Measurements from ENCODE around the gene FRS2. TPM values are rescaled to one million over a fixed set of nuclear protein-coding genes. Genes with fewer than 3 reads are reported as not detected.

The FRS2 gene
- total RNA-seq, 1 donor from 2014 or later: 45.5 TPM

GRCh38 chr12:69529021-69529420, 58.8 kb downstream of the FRS2 start:
- TF ChIP-seq, protein P1, sequence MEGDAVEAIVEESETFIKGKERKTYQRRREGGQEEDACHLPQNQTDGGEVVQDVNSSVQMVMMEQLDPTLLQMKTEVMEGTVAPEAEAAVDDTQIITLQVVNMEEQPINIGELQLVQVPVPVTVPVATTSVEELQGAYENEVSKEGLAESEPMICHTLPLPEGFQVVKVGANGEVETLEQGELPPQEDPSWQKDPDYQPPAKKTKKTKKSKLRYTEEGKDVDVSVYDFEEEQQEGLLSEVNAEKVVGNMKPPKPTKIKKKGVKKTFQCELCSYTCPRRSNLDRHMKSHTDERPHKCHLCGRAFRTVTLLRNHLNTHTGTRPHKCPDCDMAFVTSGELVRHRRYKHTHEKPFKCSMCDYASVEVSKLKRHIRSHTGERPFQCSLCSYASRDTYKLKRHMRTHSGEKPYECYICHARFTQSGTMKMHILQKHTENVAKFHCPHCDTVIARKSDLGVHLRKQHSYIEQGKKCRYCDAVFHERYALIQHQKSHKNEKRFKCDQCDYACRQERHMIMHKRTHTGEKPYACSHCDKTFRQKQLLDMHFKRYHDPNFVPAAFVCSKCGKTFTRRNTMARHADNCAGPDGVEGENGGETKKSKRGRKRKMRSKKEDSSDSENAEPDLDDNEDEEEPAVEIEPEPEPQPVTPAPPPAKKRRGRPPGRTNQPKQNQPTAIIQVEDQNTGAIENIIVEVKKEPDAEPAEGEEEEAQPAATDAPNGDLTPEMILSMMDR (IDR thresholded peaks at IDR 0.05): no peak
- Mint-ChIP-seq H3K27ac (ENCODE audit: unreplicated experiment) (peak overlapping the region; percentile 90), H3K9me3 (ENCODE audit: unreplicated experiment) (no peaks in the 10 kb centered on the region), H3K4me1 (ENCODE audit: unreplicated experiment) (peaks cover 47% of the 10 kb centered on the region), H3K36me3 (ENCODE audit: unreplicated experiment) (peaks cover 12% of the 10 kb centered on the region), H3K27me3 (ENCODE audit: unreplicated experiment) (no peaks in the 10 kb centered on the region), H3K4me3 (ENCODE audit: unreplicated experiment) (no peak overlapping the region)
- DNase-seq (ENCODE audit: extremely low spot score, unreplicated experiment): no peak

DNA sequence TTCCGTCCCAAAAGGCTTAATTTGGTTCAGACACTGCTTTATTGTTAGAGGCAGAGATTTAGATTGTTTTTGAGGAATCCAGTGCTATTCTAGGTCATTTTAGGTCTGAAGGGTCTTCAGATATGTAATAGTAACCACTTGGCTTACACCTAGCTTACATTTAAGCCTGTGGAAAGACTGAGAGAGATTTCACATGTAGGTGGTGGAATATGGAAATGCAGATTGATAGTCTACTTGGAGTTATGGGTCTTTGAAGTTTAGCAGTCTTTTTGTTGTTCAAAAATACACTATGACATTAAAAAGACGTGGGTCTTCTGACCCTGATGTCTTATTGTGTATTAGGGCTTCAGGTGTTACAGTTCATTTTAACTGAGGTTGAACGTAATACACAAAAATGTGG, 63.7 kb downstream of the FRS2 start:
- Mint-ChIP-seq H3K36me3 (ENCODE audit: unreplicated experiment) (peaks cover 16% of the 10 kb centered on the region), H3K27ac (ENCODE audit: unreplicated experiment) (peak overlapping the region; percentile 96), H3K4me1 (ENCODE audit: unreplicated experiment) (peaks cover 44% of the 10 kb centered on the region), H3K27me3 (ENCODE audit: unreplicated experiment) (no peaks in the 10 kb centered on the region), H3K9me3 (ENCODE audit: unreplicated experiment) (no peaks in the 10 kb centered on the region), H3K4me3 (ENCODE audit: unreplicated experiment) (no peak overlapping the region)
- DNase-seq (ENCODE audit: extremely low spot score, unreplicated experiment): no peak
- TF ChIP-seq, protein P1 (IDR thresholded peaks at IDR 0.05): no peak

DNA sequence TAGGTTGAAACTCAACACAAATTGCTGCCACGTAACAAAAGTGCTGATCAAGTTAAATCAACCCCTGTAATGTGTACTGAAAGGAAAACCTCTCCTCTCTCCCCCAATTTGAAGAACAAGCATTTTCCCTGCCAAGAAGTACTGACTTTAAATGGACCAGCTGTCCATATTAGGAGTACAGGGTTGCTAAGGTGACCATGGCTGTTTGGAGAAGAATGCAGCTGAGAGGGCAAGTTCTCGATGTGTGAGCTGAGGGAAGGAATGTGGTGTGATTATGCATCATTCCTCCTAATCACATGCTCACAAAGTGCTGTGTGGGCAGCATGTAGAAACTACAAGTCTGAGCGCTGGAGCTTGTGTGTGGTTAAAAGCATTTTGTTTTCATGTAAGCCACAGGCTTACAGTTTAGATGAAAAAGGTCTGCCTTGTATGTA, 64.2 kb downstream of the FRS2 start:
- peaks cover 41% of the 10 kb centered on the region for H3K4me1 Mint-ChIP-seq (ENCODE audit: unreplicated experiment)
- peaks cover 14% of the 10 kb centered on the region for H3K36me3 Mint-ChIP-seq (ENCODE audit: unreplicated experiment)
- peak overlapping the region; percentile 63 for H3K4me3 Mint-ChIP-seq (ENCODE audit: unreplicated experiment)
- H3K27me3 Mint-ChIP-seq (ENCODE audit: unreplicated experiment): no peaks in the 10 kb centered on the region
- DNase-seq (ENCODE audit: extremely low spot score, unreplicated experiment): peak; percentile 88
- no peaks in the 10 kb centered on the region for H3K9me3 Mint-ChIP-seq (ENCODE audit: unreplicated experiment)
- peak overlapping the region; percentile 96 for H3K27ac Mint-ChIP-seq (ENCODE audit: unreplicated experiment)
- TF ChIP-seq, protein P1 (IDR thresholded peaks at IDR 0.05): no peak

- TF ChIP-seq, protein P1 (IDR thresholded peaks at IDR 0.05): peak; percentile 58
- Mint-ChIP-seq H3K36me3 (ENCODE audit: unreplicated experiment) (peaks cover 23% of the 10 kb centered on the region), H3K27ac (ENCODE audit: unreplicated experiment) (peak overlapping the region; percentile 83), H3K4me3 (ENCODE audit: unreplicated experiment) (no peak overlapping the region), H3K4me1 (ENCODE audit: unreplicated experiment) (peaks cover 35% of the 10 kb centered on the region), H3K27me3 (ENCODE audit: unreplicated experiment) (no peaks in the 10 kb centered on the region), H3K9me3 (ENCODE audit: unreplicated experiment) (peaks cover 4% of the 10 kb centered on the region)
- no peak for DNase-seq (ENCODE audit: extremely low spot score, unreplicated experiment)
Measured at GRCh38 chr12:69540987-69541386, 70.8 kb downstream of the FRS2 start.

DNA sequence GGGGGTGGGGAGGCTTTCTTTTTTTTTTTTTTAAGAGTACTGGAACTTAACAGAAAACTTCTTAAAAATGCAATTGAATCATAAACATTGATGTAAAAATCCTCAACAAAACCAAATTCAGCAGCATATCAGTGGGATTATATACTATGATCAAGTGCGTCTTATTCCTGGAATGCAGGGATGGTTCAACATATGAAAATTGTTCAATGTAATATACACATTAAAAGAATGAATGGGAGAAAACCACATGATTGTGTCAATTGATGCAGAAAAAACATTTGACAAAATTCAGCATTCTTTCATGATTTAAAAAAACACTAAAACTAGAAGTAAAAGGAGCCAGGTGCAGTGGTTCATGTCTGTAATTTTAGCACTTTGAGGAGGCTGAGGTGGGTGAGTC, 73.9 kb downstream of the FRS2 start:
- Mint-ChIP-seq H3K27ac (ENCODE audit: unreplicated experiment) (no peak overlapping the region), H3K27me3 (ENCODE audit: unreplicated experiment) (no peaks in the 10 kb centered on the region), H3K36me3 (ENCODE audit: unreplicated experiment) (peaks cover 22% of the 10 kb centered on the region), H3K4me1 (ENCODE audit: unreplicated experiment) (peaks cover 20% of the 10 kb centered on the region), H3K4me3 (ENCODE audit: unreplicated experiment) (no peak overlapping the region), H3K9me3 (ENCODE audit: unreplicated experiment) (peaks cover 4% of the 10 kb centered on the region)
- TF ChIP-seq, protein P1 (IDR thresholded peaks at IDR 0.05): no peak
- no peak for DNase-seq (ENCODE audit: extremely low spot score, unreplicated experiment)
